GM18873 (cell line): ENCODE results near the gene GCHFR.

Experiments
- ATAC-seq: cut with Tn5 transposase; IDR thresholded peaks from one replicate; pipeline ENCODE4 v1.9.1; 2021; ENCODE audit warnings: mild to moderate bottlenecking, moderate library complexity, moderate number of reproducible peaks; ENCODE audit not compliant: unreplicated experiment, low FRiP score

Gene GCHFR

DNA sequence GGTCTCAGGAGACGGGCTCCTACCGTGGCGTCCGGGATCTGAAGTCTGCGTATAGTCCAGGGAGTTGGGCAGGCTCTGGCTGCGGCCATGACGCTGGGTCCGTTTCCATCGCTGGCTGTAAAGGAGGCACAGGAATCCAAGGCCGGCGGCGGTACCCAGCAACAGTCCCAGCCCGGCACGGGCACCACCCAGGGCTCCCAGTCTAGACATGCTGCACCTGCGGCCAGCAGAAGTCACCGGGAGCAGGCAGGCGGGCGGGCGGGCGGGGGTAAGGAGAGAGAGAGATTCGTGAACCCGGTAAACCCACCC, 9.3 kb upstream of the GCHFR start:
- peak; percentile 6 for ATAC-seq

DNA sequence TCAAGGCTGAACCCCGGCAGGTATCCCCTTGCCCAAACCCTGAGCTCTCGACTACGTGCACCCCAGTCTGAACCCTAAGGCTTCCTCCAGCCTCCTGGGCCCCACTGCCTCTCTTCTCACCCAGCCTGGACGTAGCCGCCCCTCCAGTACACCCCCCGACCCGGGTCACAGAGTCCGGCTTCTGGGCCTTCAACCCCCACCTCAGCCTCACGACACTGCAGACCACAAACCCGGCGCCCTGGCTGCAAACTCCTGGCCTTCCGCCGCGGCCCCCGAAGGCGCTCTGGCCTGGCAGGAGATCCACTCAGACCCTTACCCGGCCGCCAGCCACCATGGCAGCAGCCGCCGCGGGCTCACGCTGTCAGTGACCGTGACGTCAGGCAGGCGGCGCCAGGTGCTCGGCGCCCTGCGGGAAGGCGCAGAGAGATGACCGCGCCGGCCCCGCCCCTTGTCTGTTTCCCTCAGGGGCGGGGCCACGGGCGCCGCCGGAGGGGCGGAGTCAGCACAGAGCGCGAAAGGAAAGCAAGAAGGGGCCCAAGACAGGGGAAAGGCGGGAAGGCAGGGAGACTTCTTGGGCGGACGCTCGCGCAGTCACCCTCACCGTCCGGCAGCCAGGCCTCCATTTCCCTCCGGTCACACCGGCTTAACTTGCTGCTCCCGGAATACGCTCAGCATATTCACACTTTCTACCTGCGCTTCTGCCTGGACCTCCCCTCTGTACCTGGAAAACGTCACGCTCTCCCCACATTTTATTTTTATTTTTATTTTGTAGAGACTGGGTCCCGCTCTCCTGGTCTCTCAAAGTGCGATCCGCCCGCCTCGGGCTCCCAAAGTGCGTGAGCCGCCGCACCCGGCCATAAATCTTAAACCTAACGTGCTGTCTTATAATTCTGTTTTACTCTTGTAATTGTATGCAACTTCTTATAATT, 8.7 kb upstream of the GCHFR start, which contains the start of gene RMDN3:
Gene RMDN3 (minus strand): TSS at position 372 of the 929 bp plus-strand sequence. CDS start 471 bp downstream, outside the sequence.
- peak; percentile 64 for ATAC-seq

DNA sequence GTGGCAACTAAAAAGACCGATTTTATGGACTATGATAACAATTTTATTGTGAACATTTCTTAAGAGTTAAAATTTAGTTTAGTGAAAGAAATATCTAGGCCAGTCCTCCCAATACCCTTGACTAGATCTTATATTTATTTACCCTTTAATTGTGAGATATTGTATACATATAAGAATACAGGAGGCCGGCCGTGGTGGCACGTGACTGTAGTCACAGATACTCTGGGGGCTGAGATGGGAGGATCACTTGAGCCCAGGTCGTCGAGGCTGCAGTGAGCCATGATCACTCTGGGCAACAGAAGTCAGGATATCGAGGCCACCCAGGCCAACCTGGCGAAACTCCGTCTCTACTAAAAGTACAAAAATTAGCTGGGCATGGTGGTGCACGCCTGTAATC, 8.1 kb upstream of the GCHFR start:
- no peak for ATAC-seq

DNA sequence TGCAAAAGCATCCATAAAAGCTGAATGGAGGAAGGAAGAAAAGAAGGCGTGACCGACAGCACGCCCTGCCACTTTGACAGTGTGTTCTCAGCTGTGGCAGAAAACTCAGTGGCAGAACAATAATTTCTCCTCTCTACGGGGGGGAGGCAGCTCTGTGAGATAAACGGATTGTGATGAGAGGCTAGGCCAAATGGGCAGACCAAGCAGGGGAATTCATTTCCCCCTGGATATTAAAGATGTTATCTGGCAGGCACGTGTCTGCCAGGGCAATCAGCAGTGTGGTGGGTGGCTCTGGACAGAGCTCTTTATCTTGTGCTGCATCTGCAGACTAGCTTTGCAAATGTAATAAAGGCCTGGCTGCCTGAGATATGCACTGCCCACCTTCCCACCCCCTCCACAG, 6.9 kb upstream of the GCHFR start:
- no peak for ATAC-seq

DNA sequence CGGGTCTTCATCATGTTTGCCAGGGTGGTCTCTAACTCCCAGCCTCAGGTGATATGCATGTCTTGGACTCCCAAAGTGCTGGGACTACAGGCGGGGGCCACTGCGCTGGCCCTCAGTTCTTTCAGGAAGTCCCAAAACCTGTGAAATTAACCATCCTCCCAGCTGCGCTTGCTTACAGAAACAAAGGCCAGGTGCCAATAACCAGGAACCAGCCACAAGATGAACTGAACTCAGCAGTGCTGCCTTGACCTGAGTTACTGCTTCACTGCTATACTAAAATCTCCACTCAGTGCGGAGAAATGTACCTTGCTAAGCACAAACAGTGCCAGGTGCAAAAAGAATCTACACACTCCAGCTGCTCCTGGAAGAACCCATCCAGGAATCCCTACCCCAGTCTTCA, 3.9 kb upstream of the GCHFR start:
- ATAC-seq: no peak

DNA sequence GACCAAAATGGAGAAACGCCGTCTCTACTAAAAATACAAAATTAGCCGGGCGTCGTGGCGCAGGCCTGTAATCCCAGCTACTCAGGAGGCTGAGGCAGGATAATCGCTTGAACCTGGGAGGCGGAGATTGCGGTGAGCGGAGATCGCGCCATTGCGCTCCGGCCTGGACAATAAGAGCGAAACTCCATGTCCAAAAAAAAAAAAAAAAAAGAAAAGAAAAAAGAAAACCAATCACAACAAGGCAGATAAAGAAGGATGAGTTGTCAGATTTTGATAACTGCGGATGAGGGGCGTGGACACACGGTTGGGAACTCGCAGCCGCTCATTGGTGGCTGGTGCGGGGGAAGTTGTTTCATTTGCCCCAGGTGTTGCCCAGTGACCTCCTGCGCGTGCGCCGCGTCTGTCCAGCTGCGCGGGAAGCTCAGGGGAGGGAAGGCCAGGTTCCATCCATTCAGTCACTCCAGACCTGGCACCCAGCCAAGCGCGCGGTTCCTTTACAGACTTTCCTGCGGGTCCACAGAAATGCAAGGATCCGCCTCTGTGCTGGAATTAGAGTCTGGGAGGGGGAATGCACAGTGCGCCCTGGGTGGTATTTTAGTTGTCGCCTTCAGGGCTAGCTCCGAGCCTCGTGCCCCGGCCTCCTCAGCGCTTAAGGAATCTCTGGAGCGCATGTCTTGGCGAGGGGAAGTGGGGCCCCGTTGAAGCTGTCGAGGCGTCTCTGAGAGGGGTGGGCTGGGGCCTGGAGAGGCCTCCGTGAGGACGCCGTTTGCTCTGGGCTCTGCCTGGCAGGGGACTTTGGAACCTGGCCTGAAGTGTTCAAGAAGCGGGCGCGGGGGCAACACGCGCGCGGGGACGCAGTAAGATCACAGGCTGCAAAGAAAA, 708 bp upstream of the GCHFR start:
- no peak for ATAC-seq

DNA sequence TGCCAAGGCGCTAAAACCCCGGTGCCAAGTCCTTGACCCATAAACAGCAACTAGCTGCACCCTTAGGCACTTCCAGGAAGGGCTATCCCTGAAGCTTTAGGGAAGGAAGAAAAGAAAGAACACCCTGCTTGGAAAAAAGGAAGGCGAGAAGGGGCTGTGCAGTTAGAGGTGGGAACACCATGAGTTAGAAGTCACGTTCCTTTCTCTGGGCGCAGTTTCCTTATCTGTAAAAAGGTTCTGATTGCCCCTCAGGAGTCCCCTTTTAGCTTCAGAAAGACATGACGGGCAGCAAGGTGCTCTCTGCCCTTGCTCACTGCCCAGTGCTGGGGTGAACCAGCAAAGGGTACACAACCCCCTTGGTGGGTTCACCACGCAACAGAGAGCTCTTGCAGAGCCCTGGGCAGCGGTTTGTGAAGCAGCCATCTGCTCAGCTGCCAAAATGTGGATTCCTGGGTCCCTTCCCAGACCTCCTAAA, 798 bp downstream of the GCHFR start:
- ATAC-seq: no peak

DNA sequence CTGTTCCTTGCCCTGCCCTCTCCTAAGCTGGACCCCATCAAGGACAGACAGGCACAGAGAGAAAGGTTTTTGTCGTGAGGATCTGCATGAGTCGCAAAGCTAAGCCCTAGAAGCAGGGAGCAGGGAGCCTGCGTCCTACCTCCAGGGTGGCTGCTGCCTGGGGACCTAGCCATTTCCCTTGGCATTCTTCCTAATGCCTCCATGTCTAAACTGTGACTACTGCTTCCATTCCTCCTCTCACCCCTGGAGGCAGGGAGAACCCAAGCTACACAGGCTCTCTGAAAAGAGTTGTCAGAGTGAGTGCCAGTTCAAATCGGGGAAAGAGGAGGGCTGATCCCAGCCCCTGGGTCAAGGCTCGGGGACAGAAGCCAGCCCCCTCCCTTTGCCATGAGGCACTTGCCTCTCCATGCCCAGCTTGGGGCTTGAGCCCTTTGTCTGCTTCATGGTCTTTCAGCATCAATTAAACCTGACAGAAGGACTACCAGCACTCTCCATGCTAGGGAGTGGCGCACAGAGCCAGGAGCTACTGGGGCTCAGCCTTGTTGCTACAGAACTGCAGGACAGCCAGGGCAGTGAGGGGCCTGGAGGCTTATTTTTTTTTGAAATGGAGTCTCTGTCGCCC, 2.4 kb downstream of the GCHFR start:
- ATAC-seq: no peak

DNA sequence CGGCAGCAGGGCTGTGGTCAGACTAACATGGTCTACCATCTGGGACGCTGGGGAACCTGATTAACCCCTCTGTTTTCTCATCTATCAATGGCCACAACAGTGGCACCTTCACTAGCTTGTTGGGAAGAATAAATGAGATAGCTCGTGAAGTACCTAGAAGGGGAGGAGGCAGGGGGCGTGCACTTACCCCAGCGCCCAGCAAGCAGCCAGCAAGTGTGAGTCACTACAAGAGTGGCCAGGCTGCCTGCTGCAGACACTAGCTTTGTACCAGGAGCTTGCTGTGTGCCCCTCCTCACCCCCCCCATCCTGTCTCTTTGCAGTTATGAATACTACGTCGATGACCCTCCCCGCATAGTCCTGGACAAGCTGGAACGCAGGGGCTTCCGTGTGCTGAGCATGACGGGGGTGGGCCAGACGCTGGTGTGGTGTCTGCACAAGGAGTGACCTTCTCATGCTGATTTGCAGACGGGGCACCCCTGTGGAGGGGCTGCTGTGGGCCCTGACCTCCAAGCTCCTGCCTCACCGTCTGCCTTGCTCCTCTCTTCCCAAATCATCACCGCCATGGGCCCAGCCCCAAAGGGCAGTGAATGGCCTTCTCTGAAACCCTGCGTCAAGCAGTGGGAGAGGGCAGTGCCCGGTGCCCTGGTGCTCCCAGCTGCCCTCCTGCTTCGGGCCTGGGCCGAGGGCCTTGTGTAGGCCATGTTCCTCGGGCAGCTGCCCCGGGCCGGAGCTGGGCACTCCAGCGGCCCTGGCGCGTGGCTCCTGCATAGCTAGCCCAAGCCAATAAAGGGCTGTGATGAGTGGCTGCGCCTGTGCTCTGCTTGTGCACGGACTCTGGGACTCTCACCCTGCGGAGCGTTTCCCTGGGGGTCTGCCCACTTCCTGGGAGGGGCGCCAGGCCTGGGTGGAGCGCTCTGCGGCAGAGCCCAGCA, 3.3 kb downstream of the GCHFR start:
- no peak for ATAC-seq

DNA sequence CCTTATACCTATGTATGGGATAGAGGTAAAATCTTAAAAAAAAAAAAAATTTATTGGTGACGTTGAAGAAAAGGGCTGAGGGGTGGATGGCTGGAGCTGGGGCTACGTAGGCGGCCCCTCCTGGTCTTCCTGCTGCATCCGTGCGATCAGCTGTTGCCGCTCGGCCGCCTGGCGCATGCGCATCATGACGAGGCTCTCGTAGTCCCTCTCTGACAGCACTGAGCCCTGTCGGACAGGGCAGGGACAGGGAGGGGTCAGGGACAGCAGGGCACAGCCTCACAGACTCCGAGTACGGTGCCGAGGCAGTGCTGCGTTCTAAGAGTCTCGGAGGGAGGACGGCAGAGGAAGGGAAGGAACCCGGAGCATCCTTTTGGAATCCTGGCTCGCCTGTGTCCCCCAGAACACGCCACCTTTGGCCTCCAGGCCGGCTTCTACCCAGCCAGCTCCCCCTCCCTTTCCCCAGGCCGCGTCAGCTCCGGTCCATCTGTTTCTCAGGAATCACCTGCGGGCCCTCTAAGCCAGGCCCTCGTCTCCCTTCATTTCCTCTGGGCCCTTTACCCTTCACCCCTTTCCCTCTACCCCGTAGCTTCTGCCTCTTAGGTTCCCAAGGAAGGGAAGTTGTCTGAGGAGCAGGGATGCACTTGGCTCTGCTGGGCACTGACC, 4.1 kb downstream of the GCHFR start:
- no peak for ATAC-seq

DNA sequence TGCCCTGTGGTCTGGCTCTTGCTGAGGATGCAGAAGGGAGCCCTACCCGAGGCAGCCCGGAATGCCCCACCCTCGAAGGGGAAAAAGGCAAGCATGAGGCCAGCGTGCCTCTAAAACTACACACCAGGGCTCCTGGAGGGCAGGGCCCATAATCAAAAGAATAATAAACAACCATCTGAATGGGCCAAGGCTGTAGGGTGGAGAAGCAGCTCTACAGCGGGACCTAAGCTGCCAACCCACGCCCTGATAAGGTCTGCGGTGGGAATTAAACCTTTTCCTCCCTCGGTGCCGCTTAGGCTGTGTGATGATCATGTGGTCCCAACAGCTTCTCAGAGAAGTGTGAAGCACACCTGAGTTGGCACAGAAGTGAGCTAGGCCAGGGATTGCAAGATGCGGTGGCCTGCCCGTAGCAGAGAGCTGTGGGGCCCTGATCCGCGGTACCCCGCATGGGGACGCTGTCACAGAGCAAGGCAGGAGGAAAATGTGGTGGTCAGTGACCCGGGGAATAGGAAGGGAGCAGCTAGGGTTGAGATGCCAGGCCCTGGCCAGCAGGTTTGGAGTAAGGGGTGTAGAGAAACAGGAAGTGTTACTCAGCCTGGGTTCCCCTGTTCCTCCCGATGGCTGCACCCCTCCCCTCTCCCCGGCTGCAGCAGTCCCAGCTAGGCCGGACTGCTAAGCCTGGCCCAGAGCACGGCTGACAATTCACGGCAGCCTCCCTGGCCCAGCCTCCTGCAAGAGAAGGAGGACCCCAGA, 4.8 kb downstream of the GCHFR start:
- no peak for ATAC-seq

DNA sequence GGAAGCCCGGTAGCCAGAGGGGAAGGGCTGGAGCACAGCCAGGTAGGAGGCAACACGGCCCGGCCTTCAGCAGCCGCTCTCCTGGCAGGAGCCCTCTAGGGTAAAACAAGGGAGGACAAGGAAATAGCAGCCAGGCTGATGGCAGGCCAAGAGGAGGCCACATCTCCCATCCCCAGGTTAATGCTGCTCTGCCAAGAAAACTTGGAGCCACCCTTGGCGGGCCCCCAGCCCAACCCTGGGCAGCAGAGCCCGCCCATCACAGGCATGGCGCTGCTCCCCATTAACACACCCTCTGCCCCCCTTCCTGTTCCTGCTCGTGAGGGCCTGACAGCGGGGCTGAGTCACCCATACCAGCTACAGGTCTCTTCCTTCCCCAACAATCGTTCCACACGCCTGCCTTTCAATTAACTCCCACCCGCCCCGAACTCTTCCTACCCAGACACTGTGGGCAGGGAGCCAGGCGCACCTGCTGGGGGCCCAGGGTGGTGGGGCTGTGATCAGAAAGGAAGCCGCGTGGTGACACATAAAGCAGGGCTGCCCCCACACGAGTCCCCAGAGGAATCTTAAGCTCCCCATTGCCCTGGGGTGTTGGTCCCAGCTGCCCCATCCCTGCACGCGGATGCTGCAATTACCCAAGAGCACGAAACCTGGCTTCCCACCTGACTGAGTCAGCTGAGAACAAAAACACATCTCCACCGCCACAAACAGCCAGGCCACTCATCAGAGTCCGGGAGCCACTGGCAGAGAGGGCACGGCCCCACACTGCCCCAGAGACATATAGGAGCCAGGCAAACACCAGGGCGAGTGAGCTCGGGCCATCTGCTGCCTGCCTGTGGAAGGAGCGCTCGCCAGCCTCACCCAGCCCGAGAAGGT, 5.6 kb downstream of the GCHFR start, which contains the start of gene C15orf62:
Gene C15orf62 (plus strand): TSS at position 707 of the 873 bp plus-strand sequence. CDS start 516 bp downstream, outside the sequence.
- ATAC-seq: no peak

DNA sequence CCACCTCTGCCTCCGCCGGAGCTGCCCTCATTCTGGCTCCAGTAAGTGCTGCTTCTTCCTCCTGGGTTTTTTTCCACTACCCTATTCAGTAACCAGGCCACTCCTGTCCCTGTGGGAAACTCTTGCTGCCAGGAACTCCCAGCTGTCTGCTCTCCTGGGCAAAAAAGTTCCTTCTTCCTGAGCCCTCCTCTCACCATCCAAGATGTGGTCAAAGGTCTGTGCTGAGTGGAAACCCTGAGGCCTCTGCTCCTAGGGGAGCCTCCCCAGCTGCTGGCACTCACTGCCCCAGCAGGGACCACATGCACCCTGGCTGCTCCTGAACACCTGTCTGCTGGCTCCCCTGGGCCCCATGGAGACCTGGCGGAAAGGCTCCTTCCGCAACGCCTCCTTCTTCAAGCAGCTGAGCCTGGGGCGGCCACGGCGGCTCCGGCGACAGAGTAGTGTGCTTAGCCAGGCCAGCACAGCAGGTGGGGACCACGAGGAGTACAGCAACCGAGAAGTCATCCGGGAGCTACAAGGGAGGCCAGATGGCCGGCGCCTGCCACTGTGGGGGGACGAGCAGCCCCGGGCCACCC, 6.4 kb downstream of the GCHFR start:
- no peak for ATAC-seq

DNA sequence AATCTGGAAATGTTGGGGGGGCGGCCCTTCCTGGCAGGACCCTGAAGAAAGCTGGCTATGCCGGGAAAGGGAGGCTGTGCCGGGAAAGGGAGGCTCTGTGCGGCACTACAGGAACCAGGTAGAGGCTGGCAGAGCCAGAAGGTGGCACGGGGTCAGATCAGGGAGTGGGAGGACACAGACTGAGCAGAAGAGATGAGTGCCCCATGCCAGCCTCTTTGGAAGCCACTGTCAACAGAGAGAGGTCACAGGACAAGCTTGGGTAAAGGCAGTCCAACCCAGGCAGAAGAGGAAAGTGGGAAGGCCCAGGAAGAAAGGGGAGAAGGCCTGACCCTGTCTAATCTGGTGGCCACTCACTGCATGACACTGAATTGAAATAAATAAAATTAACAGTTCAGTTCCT, 7.4 kb downstream of the GCHFR start:
- ATAC-seq: no peak

DNA sequence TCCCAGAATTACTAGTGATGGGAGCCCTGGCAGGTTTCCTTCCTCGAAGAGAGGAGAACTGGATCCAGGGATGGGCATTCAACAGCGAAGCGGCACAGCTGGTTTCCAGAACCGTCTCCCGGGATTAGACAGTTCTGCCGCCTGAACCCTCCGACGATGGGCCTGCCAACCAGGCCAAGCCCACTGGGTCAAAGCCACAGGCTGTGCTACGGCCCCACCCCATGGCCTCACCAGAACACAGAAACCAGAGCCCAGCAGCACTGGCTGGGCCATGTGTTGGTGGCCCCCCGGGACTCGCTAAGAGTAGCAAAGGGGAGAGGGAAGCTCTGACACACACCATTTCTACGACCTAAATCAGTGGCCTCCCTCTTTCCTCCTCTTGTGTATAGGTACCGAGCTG, 8.1 kb downstream of the GCHFR start:
- ATAC-seq: no peak

DNA sequence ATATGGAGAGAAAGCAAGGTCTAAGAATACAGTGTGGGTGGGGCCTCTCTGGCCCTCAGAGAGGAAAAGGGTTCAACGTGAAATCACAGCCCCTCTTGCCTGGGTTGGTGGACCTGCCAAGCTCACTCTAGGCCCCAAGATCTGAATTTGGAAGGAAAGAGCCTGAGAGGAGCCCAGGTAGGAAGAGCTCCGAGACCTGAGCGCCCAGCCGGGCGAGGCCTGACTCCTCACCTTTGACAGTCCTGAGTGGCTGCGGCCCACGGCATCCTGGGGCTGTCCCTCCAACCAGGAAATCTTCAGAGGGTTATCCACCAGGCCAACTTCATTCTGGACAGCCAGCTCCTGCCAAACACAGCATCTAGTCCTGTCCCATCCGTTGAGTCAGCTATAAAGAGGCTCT, 9.6 kb downstream of the GCHFR start:
- ATAC-seq: no peak

DNA sequence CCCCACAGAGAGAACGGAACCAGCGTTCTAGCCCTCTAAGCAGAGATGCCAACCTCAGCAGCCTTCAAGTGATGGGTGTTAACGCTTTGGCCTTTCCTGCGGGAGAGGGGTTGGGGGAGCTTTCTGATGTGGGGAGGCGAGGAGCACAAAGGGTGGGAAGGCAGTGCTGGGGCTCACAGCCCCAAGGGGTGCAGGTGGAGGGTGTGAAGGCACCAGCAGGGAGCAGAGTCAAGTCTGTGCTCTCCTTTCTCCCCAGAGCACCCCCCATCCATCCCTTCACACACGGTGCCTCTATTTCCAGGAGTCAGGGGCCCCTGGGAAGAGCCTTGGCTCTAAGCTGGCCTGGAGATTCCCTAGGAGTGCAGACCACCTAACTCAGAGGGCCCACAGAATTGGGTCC, 10.0 kb downstream of the GCHFR start:
- no peak for ATAC-seq
